ENCODE data around the gene NFKB2. TPM values are rescaled to one million over a fixed set of nuclear protein-coding genes. Genes with fewer than 3 reads are reported as not detected.

Gene NFKB2
- total RNA-seq, 2 donors from 2014 or later = 7.3 to 15.6 TPM

- Histone ChIP-seq H3K4me3 (no peak overlapping the region), H3K9me3 (no peaks in the 10 kb centered on the region), H3K36me3 (no peaks in the 10 kb centered on the region), H3K27ac (no peak overlapping the region), H3K27me3 (peaks cover 0 to 13% of the 10 kb centered on the region in 2 donors), H3K4me1 (peaks cover 0 to 15% of the 10 kb centered on the region in 2 donors)
- no peak for DNase-seq (ENCODE audit: low spot score)
- no peak for TF ChIP-seq CTCF (IDR thresholded peaks at IDR 0.05)
These were observed 18.5 kb downstream of the NFKB2 start for GRCh38 chr10:102413806-102414561.

GRCh38 chr10:102414749-102415148 lies 19.2 kb downstream of the NFKB2 start:
- H3K27ac ChIP-seq = no peak overlapping the region
- H3K4me1 ChIP-seq = peaks cover 0 to 22% of the 10 kb centered on the region in 2 donors
- no peak overlapping the region for H3K4me3 ChIP-seq
- H3K9me3 ChIP-seq = no peaks in the 10 kb centered on the region
- no peak for TF ChIP-seq CTCF (IDR thresholded peaks at IDR 0.05)
- H3K27me3 ChIP-seq = peaks cover 0 to 13% of the 10 kb centered on the region in 2 donors
- no peak for DNase-seq (ENCODE audit: low spot score)
- H3K36me3 ChIP-seq = no peaks in the 10 kb centered on the region

GRCh38 chr10:102416283-102416682 lies 20.8 kb downstream of the NFKB2 start:
- TF ChIP-seq CTCF (IDR thresholded peaks at IDR 0.05) = no peak
- H3K4me3 ChIP-seq = no peak overlapping the region
- H3K27ac ChIP-seq = no peak overlapping the region
- H3K27me3 ChIP-seq = peaks cover 0 to 8% of the 10 kb centered on the region in 2 donors
- no peaks in the 10 kb centered on the region for H3K36me3 ChIP-seq
- H3K4me1 ChIP-seq = peaks cover 0 to 19% of the 10 kb centered on the region in 2 donors
- H3K9me3 ChIP-seq = no peaks in the 10 kb centered on the region
- DNase-seq (ENCODE audit: low spot score) = no peak

GRCh38 chr10:102416695-102417094 lies 21.2 kb downstream of the NFKB2 start:
- DNase-seq (ENCODE audit: low spot score) = no peak
- H3K4me1 ChIP-seq = peaks cover 0 to 21% of the 10 kb centered on the region in 2 donors
- no peak overlapping the region for H3K27ac ChIP-seq
- H3K36me3 ChIP-seq = no peaks in the 10 kb centered on the region
- no peaks in the 10 kb centered on the region for H3K9me3 ChIP-seq
- peaks cover 0 to 8% of the 10 kb centered on the region in 2 donors for H3K27me3 ChIP-seq
- no peak for TF ChIP-seq CTCF (IDR thresholded peaks at IDR 0.05)
- no peak overlapping the region for H3K4me3 ChIP-seq

- H3K36me3 ChIP-seq = no peaks in the 10 kb centered on the region
- no peak for TF ChIP-seq CTCF (IDR thresholded peaks at IDR 0.05)
- DNase-seq (ENCODE audit: low spot score) = no peak
- H3K27ac ChIP-seq = no peak within 1 kb of the TSS
- peaks cover 0 to 41% of the 10 kb centered on the region in 2 donors for H3K4me1 ChIP-seq
- peak within 1 kb of the TSS; percentile 71 to 94 for H3K4me3 ChIP-seq
- no peaks in the 10 kb centered on the region for H3K9me3 ChIP-seq
- H3K27me3 ChIP-seq = peaks cover 0 to 8% of the 10 kb centered on the region in 2 donors
These were observed 23.2 kb downstream of the NFKB2 start, which contains the start of gene PSD for GRCh38 chr10:102418622-102419268. TSS of gene PSD (minus strand) at chr10:102418785. CDS start at chr10:102417038, 1,747 bp downstream.
